CD8-positive, alpha-beta memory T cell (primary cell): ENCODE data around the gene INHBB. TPM values are rescaled to one million over a fixed set of nuclear protein-coding genes. Genes with fewer than 3 reads are reported as not detected.

Source experiments
- CTCF ChIA-PET: fragments of 350-600 bp; sonication (Branson Sonifier 250); formaldehyde crosslinking; loops from one replicate; lab custom pipeline; 2021; ENCODE audit warnings: antibody characterized with exemption; lab: Charles Lee
- POLR2A ChIA-PET: fragments of 350-600 bp; sonication (Branson Sonifier 250); formaldehyde crosslinking; loops from one replicate; lab custom pipeline; 2021; ENCODE audit warnings: antibody characterized with exemption; lab: Charles Lee
- DNase-seq, 5 donors: peaks; one replicate each; pipeline versions ENCODE4 v3.0.0 to v3.0.0-alpha.2; 2020 to 2022; ENCODE audit warnings: mixed read lengths in 1 of 5
- H3K27ac ChIP-seq: one replicate; pipeline ENCODE4 v1.7.0; 2013; ENCODE audit warnings: low read depth, mild to moderate bottlenecking, low read length, moderate library complexity
- H3K27me3 ChIP-seq: 2 replicates; pipeline ENCODE4 v1.7.0; 2013; ENCODE audit warnings: low read length, mild to moderate bottlenecking; ENCODE audit not compliant: insufficient read depth, poor library complexity, severe bottlenecking
- H3K36me3 ChIP-seq: 2 replicates; pipeline ENCODE4 v1.7.0; 2013; ENCODE audit warnings: mild to moderate bottlenecking, low read length, moderate library complexity; ENCODE audit not compliant: insufficient read depth
- H3K4me1 ChIP-seq: 2 replicates; pipeline ENCODE4 v1.7.0; 2013; ENCODE audit warnings: mild to moderate bottlenecking, low read length, moderate library complexity; ENCODE audit not compliant: insufficient read depth
- H3K4me3 ChIP-seq: 2 replicates; pipeline ENCODE4 v1.7.0; 2013; ENCODE audit warnings: mild to moderate bottlenecking, low read length
- H3K9me3 ChIP-seq: 2 replicates; pipeline ENCODE4 v1.7.0; 2013; ENCODE audit warnings: mild to moderate bottlenecking, low read length
- H3K27ac Mint-ChIP-seq, 8 donors: one replicate each; pipeline ENCODE4 v1.8.0; 2020 to 2021; ENCODE audit warnings: mixed read lengths in 8 of 8, mild to moderate bottlenecking in 6 of 8, inconsistent platforms in 3 of 8, moderate library complexity in 3 of 8
- H3K27me3 Mint-ChIP-seq, 2 donors: one replicate each; pipeline ENCODE4 v1.8.0; 2020 to 2021; ENCODE audit warnings: mixed read lengths in 2 of 2, mild to moderate bottlenecking in 1 of 2, moderate library complexity in 1 of 2
- H3K36me3 Mint-ChIP-seq, 3 donors: one replicate each; pipeline ENCODE4 v1.8.0; 2020 to 2021; ENCODE audit warnings: mixed read lengths in 3 of 3, inconsistent platforms in 1 of 3, mild to moderate bottlenecking in 1 of 3
- H3K4me1 Mint-ChIP-seq, 3 donors: one replicate each; pipeline ENCODE4 v1.8.0; 2020 to 2021; ENCODE audit warnings: mixed read lengths in 3 of 3, inconsistent platforms in 1 of 3, mild to moderate bottlenecking in 1 of 3
- H3K4me3 Mint-ChIP-seq, 7 donors: one replicate each; pipeline ENCODE4 v1.8.0; 2020 to 2021; ENCODE audit warnings: mixed read lengths in 7 of 7, mild to moderate bottlenecking in 6 of 7, moderate library complexity in 4 of 7, inconsistent platforms in 2 of 7
- H3K9me3 Mint-ChIP-seq, 5 donors: one replicate each; pipeline ENCODE4 v1.8.0; 2020 to 2022; ENCODE audit warnings: mixed read lengths in 5 of 5, mild to moderate bottlenecking in 3 of 5, moderate library complexity in 2 of 5, inconsistent platforms in 1 of 5
- polyA plus RNA-seq: library from polyadenylated mRNA; unstranded; fragments of 300-500 nt; fragmentation: Illumina TruSeq; gene quantifications from one replicate; pipeline ENCODE4 v1.2.3, GENCODE V29; 2021
- total RNA-seq, 2 experiments: library from RNA; stranded (reverse); gene quantifications; one replicate each; pipeline ENCODE4 v1.2.3, GENCODE V29; 2021

Gene INHBB
- total and polyA plus RNA-seq, 3 experiments from 2014 or later, result not detected

DNA sequence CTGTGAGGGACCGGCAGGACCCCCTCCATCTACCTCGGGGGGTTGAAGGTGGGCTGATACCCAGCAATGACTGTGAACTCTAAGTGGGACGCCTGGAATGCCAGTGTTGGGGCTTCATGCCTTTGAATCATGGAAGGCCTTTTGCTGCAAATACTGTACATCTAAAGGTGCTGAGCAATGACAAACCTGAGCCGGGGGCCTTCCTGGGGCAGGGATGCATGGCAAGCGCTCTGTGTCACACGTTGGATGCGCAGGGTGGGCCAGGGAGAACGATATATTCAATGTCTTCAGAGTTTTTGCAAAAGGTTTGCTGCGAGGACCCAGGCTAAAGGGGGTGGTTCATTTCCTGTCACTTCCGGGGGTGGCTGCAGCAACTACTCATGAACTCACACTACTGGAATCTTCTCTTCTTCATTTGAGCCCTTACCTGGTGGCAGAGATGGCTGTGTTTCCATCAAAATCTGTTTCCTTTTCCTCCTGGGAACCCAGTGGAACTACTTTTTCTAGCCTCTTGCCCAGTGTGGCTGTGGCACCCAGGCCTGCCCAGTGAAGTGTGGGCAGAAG lies 24.1 kb upstream of the INHBB start:
- CTCF ChIA-PET, result interaction anchor here (1.7 kb wide), 1 partner anchor 9 kb away, joined by 4 read pairs; no protein-coding TSS in a partner anchor

DNA sequence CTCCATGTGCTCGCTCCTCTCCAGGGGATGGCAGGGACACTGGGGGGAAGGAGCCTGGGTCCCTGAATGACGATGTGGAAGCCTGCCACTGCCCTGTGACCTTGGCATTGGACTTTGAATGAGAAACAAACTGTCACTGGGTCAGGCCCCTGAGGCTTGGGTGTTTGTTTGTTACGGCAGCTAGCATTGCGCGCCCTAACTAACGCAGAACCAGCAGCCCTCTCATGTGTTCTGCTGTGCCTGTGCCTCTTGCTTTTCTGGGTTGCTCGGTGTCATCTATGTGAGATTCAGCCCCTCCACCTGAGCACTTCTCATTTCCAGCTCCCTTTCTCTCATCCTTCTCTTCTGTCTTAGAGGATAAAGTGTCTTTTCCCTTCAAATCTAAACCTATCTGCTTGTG lies 23.6 kb upstream of the INHBB start:
- CTCF ChIA-PET, result interaction anchor here (1.7 kb wide), 1 partner anchor 9 kb away, joined by 4 read pairs; no protein-coding TSS in a partner anchor
- Histone ChIP-seq H3K27ac (no peak overlapping the region), H3K9me3 (no peaks in the 10 kb centered on the region), H3K27me3 (peaks cover 3% of the 10 kb centered on the region), H3K36me3 (no peaks in the 10 kb centered on the region), H3K4me1 (no peaks in the 10 kb centered on the region), H3K4me3 (no peak overlapping the region)
- Mint-ChIP-seq H3K4me1 (peaks cover 0 to 6% (median 4%) of the 10 kb centered on the region in 3 donors), H3K9me3 (peaks cover 0 to 2% (median 0%) of the 10 kb centered on the region in 5 donors), H3K4me3 (no peak overlapping the region), H3K27me3 (peaks cover 0 to 5% of the 10 kb centered on the region in 2 donors), H3K27ac (no peak overlapping the region), H3K36me3 (no peaks in the 10 kb centered on the region)
- POLR2A ChIA-PET, result no interaction called here
- DNase-seq, result no peak

More for the DNA sequence above, 24.1 kb upstream of the INHBB start:
- Mint-ChIP-seq H3K9me3 (peaks cover 0 to 2% (median 0%) of the 10 kb centered on the region in 5 donors), H3K27ac (peak overlapping the region in 1 of 8 donors; percentile 68), H3K27me3 (peaks cover 0 to under 1% of the 10 kb centered on the region in 2 donors), H3K4me1 (peaks cover 0 to 6% (median 4%) of the 10 kb centered on the region in 3 donors), H3K36me3 (no peaks in the 10 kb centered on the region), H3K4me3 (no peak overlapping the region)
- Histone ChIP-seq H3K9me3 (no peaks in the 10 kb centered on the region), H3K4me1 (no peaks in the 10 kb centered on the region), H3K4me3 (no peak overlapping the region), H3K27ac (no peak overlapping the region), H3K36me3 (no peaks in the 10 kb centered on the region), H3K27me3 (peaks cover 3% of the 10 kb centered on the region)
- DNase-seq, result no peak
- POLR2A ChIA-PET, result no interaction called here

DNA sequence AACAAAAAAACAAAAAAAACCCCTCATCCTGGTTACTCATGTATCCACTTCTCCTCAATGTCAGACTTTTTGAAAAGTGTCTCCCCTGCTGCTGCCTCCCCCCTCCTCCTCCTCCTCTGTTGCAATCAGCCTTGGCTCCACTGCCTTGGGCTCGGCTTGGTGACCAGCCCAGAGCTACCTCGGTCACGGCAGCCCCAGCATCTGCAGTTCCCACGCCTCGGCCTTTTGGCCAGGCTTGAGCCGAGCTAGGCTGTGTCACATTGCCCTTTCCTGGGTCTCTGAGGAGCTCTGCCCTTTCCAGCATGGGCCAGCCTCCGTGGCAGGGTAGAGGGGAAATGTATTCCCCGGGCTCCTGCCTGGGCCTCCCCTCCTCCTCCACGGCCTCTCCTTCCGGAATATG lies 22.7 kb upstream of the INHBB start:
- Mint-ChIP-seq H3K27ac (peak overlapping the region in 1 of 8 donors; percentile 56), H3K36me3 (no peaks in the 10 kb centered on the region), H3K9me3 (peaks cover 0 to 2% (median 0%) of the 10 kb centered on the region in 5 donors), H3K4me3 (no peak overlapping the region), H3K27me3 (peaks cover 0 to 5% of the 10 kb centered on the region in 2 donors), H3K4me1 (peaks cover 0 to 6% (median 4%) of the 10 kb centered on the region in 3 donors)
- no peaks in the 10 kb centered on the region for H3K36me3 ChIP-seq
- ChIA-PET CTCF (interaction anchor here (1.0 to 1.7 kb wide), 3 partner anchors 9 to 11 kb away, joined by 3 to 4 read pairs (median 4); no protein-coding TSS in a partner anchor), POLR2A (no interaction called here)
- no peak for DNase-seq
- H3K27ac ChIP-seq, result no peak overlapping the region
- no peaks in the 10 kb centered on the region for H3K4me1 ChIP-seq
- H3K4me3 ChIP-seq, result no peak overlapping the region
- H3K27me3 ChIP-seq, result peaks cover 3% of the 10 kb centered on the region
- H3K9me3 ChIP-seq, result no peaks in the 10 kb centered on the region

DNA sequence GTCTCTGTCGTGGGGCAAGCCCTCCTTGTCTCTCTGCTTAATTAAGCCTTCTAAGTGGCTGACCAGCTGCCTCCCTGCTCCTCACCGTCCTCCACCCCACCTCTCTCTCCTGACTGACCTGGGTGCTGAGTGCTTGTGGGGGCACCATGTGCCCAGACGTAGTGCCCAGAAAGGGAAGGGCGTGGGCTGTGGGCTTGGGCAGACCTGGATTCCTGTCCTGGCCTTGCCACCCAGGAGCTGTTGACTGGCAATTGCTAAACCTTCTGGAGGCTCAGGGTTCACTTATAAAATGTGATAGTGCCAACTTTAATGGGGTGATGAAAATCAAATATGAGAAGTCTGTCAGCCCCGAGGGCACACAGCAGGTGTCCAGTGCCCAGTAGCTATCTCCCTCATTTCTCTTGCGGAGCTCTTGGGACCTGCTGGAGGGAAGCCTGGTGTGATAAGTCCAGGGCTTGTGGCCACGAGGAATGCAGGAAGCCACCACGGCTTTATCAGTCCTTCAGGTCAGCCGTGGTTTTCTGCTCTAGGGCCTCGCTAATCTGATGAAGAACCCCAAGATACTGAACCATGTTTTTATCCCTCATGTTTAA lies 22.0 kb upstream of the INHBB start:
- POLR2A ChIA-PET, result no interaction called here
- H3K4me1 Mint-ChIP-seq, result peaks cover 0 to 6% (median 4%) of the 10 kb centered on the region in 3 donors
- Histone ChIP-seq H3K4me3 (no peak overlapping the region), H3K27ac (no peak overlapping the region), H3K9me3 (no peaks in the 10 kb centered on the region), H3K4me1 (no peaks in the 10 kb centered on the region), H3K27me3 (peaks cover 3% of the 10 kb centered on the region), H3K36me3 (no peaks in the 10 kb centered on the region)
- no peak overlapping the region for H3K4me3 Mint-ChIP-seq
- H3K9me3 Mint-ChIP-seq, result peaks cover 0 to 2% (median 0%) of the 10 kb centered on the region in 5 donors
- DNase-seq, result no peak
- no peak overlapping the region for H3K27ac Mint-ChIP-seq
- H3K27me3 Mint-ChIP-seq, result peaks cover 4 to 10% of the 10 kb centered on the region in 2 donors
- CTCF ChIA-PET, result interaction anchor here (1.0 to 1.4 kb wide), 3 partner anchors 9 to 11 kb away, joined by 3 to 6 read pairs (median 4); no protein-coding TSS in a partner anchor
- H3K36me3 Mint-ChIP-seq, result no peaks in the 10 kb centered on the region

DNA sequence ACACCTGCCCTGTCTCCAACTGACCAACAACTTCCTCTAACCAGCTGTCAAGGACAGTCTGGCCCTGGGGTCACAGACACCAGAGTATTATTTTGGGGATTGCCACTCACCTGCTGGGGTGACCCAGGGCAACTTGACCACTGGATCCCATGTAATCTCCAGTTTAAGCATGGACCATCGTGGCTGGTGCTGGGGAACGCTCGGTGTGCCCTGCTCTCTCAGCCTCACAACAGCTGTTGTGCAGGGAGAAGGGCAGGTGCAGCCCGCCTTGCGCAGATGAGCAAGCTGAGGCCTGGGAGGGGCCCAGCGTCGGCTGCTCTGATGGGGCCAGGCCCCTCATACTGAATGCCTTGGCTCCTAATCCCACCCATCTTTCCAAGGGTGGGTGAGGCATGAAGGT lies 21.0 kb upstream of the INHBB start:
- no peaks in the 10 kb centered on the region for H3K36me3 ChIP-seq
- Mint-ChIP-seq H3K4me1 (peaks cover 0 to 6% (median 4%) of the 10 kb centered on the region in 3 donors), H3K27ac (no peak overlapping the region), H3K4me3 (no peak overlapping the region), H3K36me3 (no peaks in the 10 kb centered on the region), H3K9me3 (peaks cover 0 to 2% (median 0%) of the 10 kb centered on the region in 5 donors), H3K27me3 (peaks cover 4 to 13% of the 10 kb centered on the region in 2 donors)
- H3K4me3 ChIP-seq, result no peak overlapping the region
- no peaks in the 10 kb centered on the region for H3K9me3 ChIP-seq
- ChIA-PET CTCF (interaction anchor here (0.7 to 1.4 kb wide), 2 partner anchors 9 to 12 kb away, joined by 4 to 6 read pairs; no protein-coding TSS in a partner anchor), POLR2A (no interaction called here)
- H3K27ac ChIP-seq, result no peak overlapping the region
- peaks cover 3% of the 10 kb centered on the region for H3K27me3 ChIP-seq
- no peak for DNase-seq
- H3K4me1 ChIP-seq, result no peaks in the 10 kb centered on the region

DNA sequence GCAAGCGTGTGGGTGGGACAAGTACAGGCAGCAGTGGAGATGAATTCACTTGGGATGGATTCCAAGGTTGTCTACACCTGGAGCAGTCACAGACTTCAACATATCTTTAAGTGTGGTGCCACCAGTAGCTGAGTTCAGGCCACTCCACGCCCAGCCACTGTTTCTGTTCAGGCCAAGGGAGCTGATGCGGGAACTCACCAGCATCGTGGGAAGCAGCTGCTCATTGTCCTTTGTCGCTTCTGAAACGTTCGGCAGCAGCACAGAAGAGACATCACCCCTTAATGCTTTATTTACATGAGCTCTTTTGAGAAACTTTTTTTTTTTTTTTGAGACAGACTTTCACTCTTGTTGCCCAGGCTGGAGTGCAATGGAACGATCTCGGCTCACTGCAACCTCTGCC lies 19.9 kb upstream of the INHBB start:
- DNase-seq, result no peak
- no peak overlapping the region for H3K27ac Mint-ChIP-seq
- ChIA-PET CTCF (no interaction called here), POLR2A (no interaction called here)
- H3K4me3 Mint-ChIP-seq, result no peak overlapping the region
- no peaks in the 10 kb centered on the region for H3K36me3 Mint-ChIP-seq
- no peak overlapping the region for H3K4me3 ChIP-seq
- H3K9me3 Mint-ChIP-seq, result peaks cover 0 to 2% (median 0%) of the 10 kb centered on the region in 5 donors
- peaks cover 4 to 20% of the 10 kb centered on the region in 2 donors for H3K27me3 Mint-ChIP-seq
- H3K27ac ChIP-seq, result no peak overlapping the region
- peaks cover 0 to 6% (median 4%) of the 10 kb centered on the region in 3 donors for H3K4me1 Mint-ChIP-seq
- H3K36me3 ChIP-seq, result no peaks in the 10 kb centered on the region
- H3K9me3 ChIP-seq, result no peaks in the 10 kb centered on the region
- no peaks in the 10 kb centered on the region for H3K27me3 ChIP-seq
- H3K4me1 ChIP-seq, result no peaks in the 10 kb centered on the region

DNA sequence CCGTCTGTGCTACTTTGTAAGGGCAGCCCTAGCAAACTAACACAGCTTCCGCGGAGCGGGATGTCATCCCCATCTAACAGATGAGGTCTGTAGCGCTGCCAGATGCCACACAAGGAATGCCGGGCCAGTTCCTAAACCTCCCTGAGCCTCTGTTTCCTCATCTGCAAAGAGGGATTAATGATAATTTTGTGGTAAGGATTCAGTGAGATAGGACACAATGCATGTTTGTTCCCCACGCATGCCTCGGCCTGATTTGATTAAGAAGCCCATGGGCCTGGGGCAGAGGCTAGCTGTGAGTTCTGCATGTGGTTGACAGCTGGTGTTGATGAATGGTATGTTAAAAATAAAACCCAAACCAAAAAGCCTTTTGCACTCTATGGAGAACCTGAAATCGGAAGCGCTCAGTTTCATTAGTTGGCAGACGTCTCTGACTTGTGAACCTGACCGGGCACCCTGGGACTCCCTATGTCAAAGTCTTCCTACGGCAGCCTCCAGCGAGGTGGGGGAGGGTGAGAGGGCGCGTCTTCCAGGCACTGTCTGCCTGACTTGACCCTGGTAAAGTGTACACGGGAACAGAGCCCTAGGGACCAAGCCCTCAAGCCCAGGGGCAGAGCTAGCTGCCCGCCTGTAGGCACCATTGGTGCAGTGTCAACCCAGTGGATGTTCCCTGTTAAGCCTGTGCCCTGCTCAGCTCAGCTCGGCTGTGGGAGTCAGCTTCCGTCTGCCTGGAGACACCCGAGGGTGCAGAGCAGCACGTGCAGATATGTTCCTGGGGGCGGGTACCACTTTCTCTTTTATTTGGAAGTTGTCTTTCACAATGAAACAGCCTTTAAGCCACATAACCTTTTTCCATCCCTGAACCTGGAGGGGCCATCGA lies 14.8 kb upstream of the INHBB start:
- CTCF ChIA-PET, result no interaction called here

More for the DNA sequence above, 14.8 kb upstream of the INHBB start:
- Mint-ChIP-seq H3K27me3 (peaks cover 15 to 52% of the 10 kb centered on the region in 2 donors), H3K4me1 (no peaks in the 10 kb centered on the region), H3K36me3 (peaks cover 0 to 4% (median 3%) of the 10 kb centered on the region in 3 donors), H3K9me3 (no peaks in the 10 kb centered on the region), H3K27ac (no peak overlapping the region), H3K4me3 (no peak overlapping the region)
- POLR2A ChIA-PET, result no interaction called here
- no peaks in the 10 kb centered on the region for H3K4me1 ChIP-seq
- no peak overlapping the region for H3K27ac ChIP-seq
- H3K9me3 ChIP-seq, result no peaks in the 10 kb centered on the region
- DNase-seq, result no peak
- H3K4me3 ChIP-seq, result no peak overlapping the region
- no peaks in the 10 kb centered on the region for H3K27me3 ChIP-seq
- H3K36me3 ChIP-seq, result no peaks in the 10 kb centered on the region
